ENCODE measurements around the gene ZBTB20. TPM values are rescaled to one million over a fixed set of nuclear protein-coding genes. Genes with fewer than 3 reads are reported as not detected.
A peak's percentile ranks its signal among the peaks of the same experiment; 100 is the strongest.

ZBTB20 gene
- total and polyA plus RNA-seq, 12 donors, result 2.8 to 167 (median 108) TPM

GRCh38 chr3:114528517-114528916, 618.6 kb downstream of the ZBTB20 start:
- TF ChIP-seq POLR2A (IDR thresholded peaks at IDR 0.05), result no peak
- TF ChIP-seq CTCF (IDR thresholded peaks at IDR 0.05), result no peak
- intact Hi-C loops (cut with DNase I), result no loop called here
- no peak overlapping the region for H3K27ac ChIP-seq
- H3K4me3 ChIP-seq, result no peak overlapping the region
- H3K36me3 ChIP-seq (replicated peaks in 1 of 2), result no peaks in the 10 kb centered on the region
- H3K9me3 ChIP-seq (replicated peaks in 1 of 3), result no peaks in the 10 kb centered on the region
- WGBS, 4 donors, result 94 to 98% (median 95%) methylated on average over 3 of the region's 3 CpGs
- H3K27me3 ChIP-seq, result no peaks in the 10 kb centered on the region
- no peak for DNase-seq
- H3K4me1 ChIP-seq (replicated peaks in 1 of 2), result no peaks in the 10 kb centered on the region

GRCh38 chr3:114527036-114527644, 619.9 kb downstream of the ZBTB20 start:
- intact Hi-C loops (cut with DNase I), result no loop called here
- no peaks in the 10 kb centered on the region for H3K36me3 ChIP-seq (replicated peaks in 1 of 2)
- WGBS, 4 donors, result 69 to 85% (median 76%) methylated on average over 1 of the region's 1 CpG
- H3K4me1 ChIP-seq (replicated peaks in 1 of 2), result no peaks in the 10 kb centered on the region
- DNase-seq, result no peak
- no peak overlapping the region for H3K4me3 ChIP-seq
- H3K9me3 ChIP-seq (replicated peaks in 1 of 3), result no peaks in the 10 kb centered on the region
- H3K27me3 ChIP-seq, result no peaks in the 10 kb centered on the region
- no peak overlapping the region for H3K27ac ChIP-seq
- TF ChIP-seq CTCF (IDR thresholded peaks at IDR 0.05) (peak; percentile 33 to 52 (median 38)), POLR2A (IDR thresholded peaks at IDR 0.05) (no peak)

GRCh38 chr3:114525278-114525677, 621.8 kb downstream of the ZBTB20 start:
- no peak for TF ChIP-seq POLR2A (IDR thresholded peaks at IDR 0.05)
- no peak for TF ChIP-seq CTCF (IDR thresholded peaks at IDR 0.05)
- intact Hi-C loops (cut with DNase I), result no loop called here
- no peak for DNase-seq
- WGBS, 4 donors, result 97 to 100% (median 98%) methylated on average over 2 of the region's 2 CpGs
- Histone ChIP-seq H3K27me3 (no peaks in the 10 kb centered on the region), H3K4me3 (no peak overlapping the region), H3K4me1 (replicated peaks in 1 of 2) (no peaks in the 10 kb centered on the region), H3K36me3 (replicated peaks in 1 of 2) (no peaks in the 10 kb centered on the region), H3K9me3 (replicated peaks in 1 of 3) (no peaks in the 10 kb centered on the region), H3K27ac (no peak overlapping the region)

GRCh38 chr3:114519415-114519814, 627.7 kb downstream of the ZBTB20 start:
- H3K4me1 ChIP-seq (replicated peaks in 1 of 2), result peaks cover 3 to 13% of the 10 kb centered on the region in 2 donors
- no peak overlapping the region for H3K4me3 ChIP-seq
- peak in 1 of 7 donors; percentile 53 for DNase-seq
- no peaks in the 10 kb centered on the region for H3K27me3 ChIP-seq
- no peak for TF ChIP-seq CTCF (IDR thresholded peaks at IDR 0.05)
- no peak for TF ChIP-seq POLR2A (IDR thresholded peaks at IDR 0.05)
- no peaks in the 10 kb centered on the region for H3K36me3 ChIP-seq (replicated peaks in 1 of 2)
- H3K9me3 ChIP-seq (replicated peaks in 1 of 3), result no peaks in the 10 kb centered on the region
- 41 to 53% (median 43%) methylated on average over 3 of the region's 3 CpGs for WGBS, 4 donors
- H3K27ac ChIP-seq, result no peak overlapping the region
- intact Hi-C loops (cut with DNase I), result no loop called here
